Activated CD8-positive, alpha-beta memory T cell treated with anti-CD3 and anti-CD28 coated beads for 48 hours (primary cell): ENCODE results near the gene CHTOP.

ENCODE experiments used
- DNase-seq, 3 experiments: peaks; one replicate each; pipeline ENCODE4 v3.0.0-alpha.2; 2020; ENCODE audit warnings: low read depth in 2 of 3, low spot score in 2 of 3

Gene CHTOP

GRCh38 chr1:153612755-153613331, 21.0 kb upstream of the CHTOP start, which contains the start of gene S100A16:
Gene S100A16 (minus strand): TSS chr1:153613137. CDS start chr1:153608151, 4,986 bp downstream.
- DNase-seq, result no peak

- no peak for DNase-seq
Measured at GRCh38 chr1:153613406-153613805, 20.5 kb upstream of the CHTOP start.

GRCh38 chr1:153614189-153614900, 19.5 kb upstream of the CHTOP start:
- DNase-seq, result no peak

- no peak for DNase-seq
Measured at GRCh38 chr1:153614906-153615305, 19.0 kb upstream of the CHTOP start.

- no peak for DNase-seq
Measured at GRCh38 chr1:153615406-153615805, 18.5 kb upstream of the CHTOP start.

GRCh38 chr1:153616144-153616916, 17.5 kb upstream of the CHTOP start, which contains the start of gene S100A14:
Gene S100A14 (minus strand): TSS chr1:153616325. CDS start chr1:153615858, 467 bp downstream.
- no peak for DNase-seq

GRCh38 chr1:153616917-153617311, 17.0 kb upstream of the CHTOP start:
- DNase-seq, result no peak

GRCh38 chr1:153617663-153618062, 16.2 kb upstream of the CHTOP start:
- DNase-seq, result peak in 2 of 3 experiments; percentile 55 to 79

- no peak for DNase-seq
Measured at GRCh38 chr1:153619171-153619570, 14.7 kb upstream of the CHTOP start.

- no peak for DNase-seq
Measured at GRCh38 chr1:153623101-153623500, 10.8 kb upstream of the CHTOP start.

GRCh38 chr1:153624965-153625611, 8.8 kb upstream of the CHTOP start:
- no peak for DNase-seq

GRCh38 chr1:153626477-153626903, 7.4 kb upstream of the CHTOP start:
- no peak for DNase-seq

- no peak for DNase-seq
Measured at GRCh38 chr1:153626904-153627714, 6.8 kb upstream of the CHTOP start, which contains the start of gene S100A13. Gene S100A13 (minus strand): TSS chr1:153627505. CDS start chr1:153626472, 1,033 bp downstream.

- no peak for DNase-seq
Measured at GRCh38 chr1:153627715-153628626, 5.9 kb upstream of the CHTOP start, which contains the start of gene S100A1. Gene S100A1 (plus strand): TSS chr1:153628434. CDS start chr1:153630522, 2,088 bp downstream.

GRCh38 chr1:153628638-153629342, 5.1 kb upstream of the CHTOP start:
- DNase-seq, result no peak

- DNase-seq, result no peak
Measured at GRCh38 chr1:153629343-153629665, 4.6 kb upstream of the CHTOP start.

GRCh38 chr1:153629971-153630370, 3.9 kb upstream of the CHTOP start:
- no peak for DNase-seq

- DNase-seq, result no peak
Measured at GRCh38 chr1:153630384-153630783, 3.5 kb upstream of the CHTOP start.
